Osteoblast (primary cell): Measurements from ENCODE around the gene IQCK. TPM values are rescaled to one million over a fixed set of nuclear protein-coding genes. Genes with fewer than 3 reads are reported as not detected.

Experiments used
- DNase-seq: peaks from one replicate; pipeline ENCODE4 v3.0.0; 2011; ENCODE audit warnings: low spot score, mixed read lengths; ENCODE audit not compliant: insufficient read length; ENCODE audit errors: missing footprints
- H2AFZ ChIP-seq: 2 replicates; pipeline ENCODE4 v1.6.0; 2011; ENCODE audit warnings: mild to moderate bottlenecking, low read length
- H3K27ac ChIP-seq: 2 replicates; pipeline ENCODE4 v1.5.1; 2011; ENCODE audit warnings: mild to moderate bottlenecking, low read depth, low read length, moderate library complexity
- H3K27me3 ChIP-seq: 2 replicates; pipeline ENCODE4 v1.6.0; 2012; ENCODE audit warnings: mild to moderate bottlenecking, control low read depth, inconsistent platforms, low read length, moderate library complexity; ENCODE audit not compliant: insufficient read depth
- H3K36me3 ChIP-seq: 2 replicates; pipeline ENCODE4 v1.5.1; 2011; ENCODE audit warnings: mild to moderate bottlenecking, low read length, control low read depth, moderate library complexity; ENCODE audit not compliant: insufficient read depth
- H3K4me1 ChIP-seq: 2 replicates; pipeline ENCODE4 v1.5.1; 2011; ENCODE audit warnings: mild to moderate bottlenecking, low read length, control low read depth, moderate library complexity; ENCODE audit not compliant: insufficient read depth
- H3K4me2 ChIP-seq: 2 replicates; pipeline ENCODE4 v1.6.0; 2011; ENCODE audit warnings: mild to moderate bottlenecking, low read length; ENCODE audit not compliant: insufficient read depth
- H3K4me3 ChIP-seq: fragments of 200-600 bp; sonication (generic); 3 replicates; pipeline ENCODE4 v1.5.1; 2012; ENCODE audit warnings: mild to moderate bottlenecking, low read length, inconsistent platforms; ENCODE audit not compliant: insufficient read depth
- H3K79me2 ChIP-seq: 2 replicates; pipeline ENCODE4 v1.6.0; 2012; ENCODE audit warnings: mild to moderate bottlenecking, low read length, control low read depth, inconsistent platforms; ENCODE audit not compliant: insufficient read depth
- H3K9me3 ChIP-seq: 2 replicates; pipeline ENCODE4 v1.5.1; 2011; ENCODE audit warnings: low read depth, low read length, control low read depth
- H4K20me1 ChIP-seq: 2 replicates; pipeline ENCODE4 v1.6.0; 2012; ENCODE audit warnings: mild to moderate bottlenecking, low read length, control low read depth; ENCODE audit not compliant: insufficient read depth
- CTCF ChIP-seq: IDR thresholded peaks from 2 replicates; pipeline ENCODE4 v1.5.1; 2011; ENCODE audit warnings: mild to moderate bottlenecking, low read depth, low read length, moderate library complexity; ENCODE audit errors: extremely low read depth
- total RNA-seq: library from RNA; depleted of rRNA; stranded (reverse); fragments of >200 nt; gene quantifications from 2 replicates; pipeline ENCODE4 v1.2.3, GENCODE V29; 2012

IQCK gene
- total RNA-seq, 1 donor: 8.7 TPM

- DNase-seq: peak; percentile 34
- peaks cover 7% of the 10 kb centered on the region for H4K20me1 ChIP-seq
- peaks cover 13% of the 10 kb centered on the region for H3K79me2 ChIP-seq
- H3K36me3 ChIP-seq: peaks cover 56% of the 10 kb centered on the region
- H3K4me2 ChIP-seq: no peak overlapping the region
- H3K4me1 ChIP-seq: peaks cover 9% of the 10 kb centered on the region
- H3K27me3 ChIP-seq: no peaks in the 10 kb centered on the region
- H3K27ac ChIP-seq: no peak overlapping the region
- no peaks in the 10 kb centered on the region for H3K9me3 ChIP-seq
- H3K4me3 ChIP-seq: no peak overlapping the region
- TF ChIP-seq CTCF: no peak
- H2AFZ ChIP-seq: no peak overlapping the region
Measured at GRCh38 chr16:19706846-19707245, 11.2 kb upstream of the IQCK start.

- H3K4me1 ChIP-seq: peaks cover 9% of the 10 kb centered on the region
- peak; percentile 67 for DNase-seq
- peaks cover 62% of the 10 kb centered on the region for H3K36me3 ChIP-seq
- no peaks in the 10 kb centered on the region for H3K27me3 ChIP-seq
- no peak overlapping the region for H2AFZ ChIP-seq
- no peak for TF ChIP-seq CTCF
- no peaks in the 10 kb centered on the region for H3K9me3 ChIP-seq
- peaks cover 9% of the 10 kb centered on the region for H4K20me1 ChIP-seq
- H3K4me3 ChIP-seq: no peak overlapping the region
- H3K27ac ChIP-seq: no peak overlapping the region
- no peak overlapping the region for H3K4me2 ChIP-seq
- peaks cover 22% of the 10 kb centered on the region for H3K79me2 ChIP-seq
Measured at GRCh38 chr16:19707569-19708295, 10.3 kb upstream of the IQCK start.

GRCh38 chr16:19708296-19709205, 9.5 kb upstream of the IQCK start:
- Histone ChIP-seq H3K4me2 (no peak overlapping the region), H3K27ac (no peak overlapping the region), H4K20me1 (peaks cover 12% of the 10 kb centered on the region), H2AFZ (no peak overlapping the region), H3K9me3 (no peaks in the 10 kb centered on the region), H3K27me3 (no peaks in the 10 kb centered on the region), H3K4me1 (peaks cover 9% of the 10 kb centered on the region), H3K4me3 (no peak overlapping the region), H3K36me3 (peaks cover 57% of the 10 kb centered on the region), H3K79me2 (peaks cover 24% of the 10 kb centered on the region)
- DNase-seq: no peak
- no peak for TF ChIP-seq CTCF
